Measurements from ENCODE around the gene JUP. TPM values are rescaled to one million over a fixed set of nuclear protein-coding genes. Genes with fewer than 3 reads are reported as not detected.

JUP gene
- total and polyA plus RNA-seq, 2 of the 13 experiments (the other 11 are each of a cell fraction or from before 2014, with no cell fraction given), result 12.1 to 20.6 TPM

DNA sequence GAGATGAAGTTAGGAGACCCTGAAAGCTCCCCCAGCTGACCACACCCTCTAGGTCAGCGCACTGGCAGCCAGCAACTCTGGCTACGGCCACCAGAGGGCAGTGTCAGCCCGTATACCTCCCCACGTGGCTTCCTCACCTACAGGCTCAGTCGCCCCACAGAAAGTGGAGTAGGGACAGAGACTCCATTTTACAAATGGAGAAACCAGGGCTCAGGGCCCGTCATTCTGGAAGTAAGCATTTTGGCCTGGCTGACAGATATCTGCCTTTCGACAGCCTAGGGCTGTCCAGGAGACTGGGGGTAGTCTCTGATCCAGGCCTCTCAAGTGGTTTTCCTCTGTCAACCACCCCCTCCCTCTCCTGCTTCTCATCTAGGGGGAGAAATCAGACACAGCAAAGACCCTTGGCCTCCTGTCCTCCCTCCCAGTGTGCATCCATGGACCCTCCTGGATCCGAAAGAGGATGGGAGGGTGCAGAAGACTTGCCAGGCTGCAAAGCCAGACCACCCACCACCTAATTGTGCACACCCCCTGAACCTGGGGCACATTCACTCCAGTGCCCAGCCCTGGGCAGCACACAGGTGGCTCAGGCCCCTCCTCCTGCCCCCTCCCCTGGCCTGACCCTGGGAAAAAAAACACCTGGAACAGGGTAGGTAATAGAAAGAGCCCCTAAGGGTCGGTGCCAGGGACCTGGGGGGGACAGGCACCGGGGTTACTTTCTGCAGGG is 48.3 kb downstream of the JUP start (continued):
- TF ChIP-seq, protein P1, sequence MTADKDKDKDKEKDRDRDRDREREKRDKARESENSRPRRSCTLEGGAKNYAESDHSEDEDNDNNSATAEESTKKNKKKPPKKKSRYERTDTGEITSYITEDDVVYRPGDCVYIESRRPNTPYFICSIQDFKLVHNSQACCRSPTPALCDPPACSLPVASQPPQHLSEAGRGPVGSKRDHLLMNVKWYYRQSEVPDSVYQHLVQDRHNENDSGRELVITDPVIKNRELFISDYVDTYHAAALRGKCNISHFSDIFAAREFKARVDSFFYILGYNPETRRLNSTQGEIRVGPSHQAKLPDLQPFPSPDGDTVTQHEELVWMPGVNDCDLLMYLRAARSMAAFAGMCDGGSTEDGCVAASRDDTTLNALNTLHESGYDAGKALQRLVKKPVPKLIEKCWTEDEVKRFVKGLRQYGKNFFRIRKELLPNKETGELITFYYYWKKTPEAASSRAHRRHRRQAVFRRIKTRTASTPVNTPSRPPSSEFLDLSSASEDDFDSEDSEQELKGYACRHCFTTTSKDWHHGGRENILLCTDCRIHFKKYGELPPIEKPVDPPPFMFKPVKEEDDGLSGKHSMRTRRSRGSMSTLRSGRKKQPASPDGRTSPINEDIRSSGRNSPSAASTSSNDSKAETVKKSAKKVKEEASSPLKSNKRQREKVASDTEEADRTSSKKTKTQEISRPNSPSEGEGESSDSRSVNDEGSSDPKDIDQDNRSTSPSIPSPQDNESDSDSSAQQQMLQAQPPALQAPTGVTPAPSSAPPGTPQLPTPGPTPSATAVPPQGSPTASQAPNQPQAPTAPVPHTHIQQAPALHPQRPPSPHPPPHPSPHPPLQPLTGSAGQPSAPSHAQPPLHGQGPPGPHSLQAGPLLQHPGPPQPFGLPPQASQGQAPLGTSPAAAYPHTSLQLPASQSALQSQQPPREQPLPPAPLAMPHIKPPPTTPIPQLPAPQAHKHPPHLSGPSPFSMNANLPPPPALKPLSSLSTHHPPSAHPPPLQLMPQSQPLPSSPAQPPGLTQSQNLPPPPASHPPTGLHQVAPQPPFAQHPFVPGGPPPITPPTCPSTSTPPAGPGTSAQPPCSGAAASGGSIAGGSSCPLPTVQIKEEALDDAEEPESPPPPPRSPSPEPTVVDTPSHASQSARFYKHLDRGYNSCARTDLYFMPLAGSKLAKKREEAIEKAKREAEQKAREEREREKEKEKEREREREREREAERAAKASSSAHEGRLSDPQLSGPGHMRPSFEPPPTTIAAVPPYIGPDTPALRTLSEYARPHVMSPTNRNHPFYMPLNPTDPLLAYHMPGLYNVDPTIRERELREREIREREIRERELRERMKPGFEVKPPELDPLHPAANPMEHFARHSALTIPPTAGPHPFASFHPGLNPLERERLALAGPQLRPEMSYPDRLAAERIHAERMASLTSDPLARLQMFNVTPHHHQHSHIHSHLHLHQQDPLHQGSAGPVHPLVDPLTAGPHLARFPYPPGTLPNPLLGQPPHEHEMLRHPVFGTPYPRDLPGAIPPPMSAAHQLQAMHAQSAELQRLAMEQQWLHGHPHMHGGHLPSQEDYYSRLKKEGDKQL (CRISPR knock-in tag; IDR thresholded peaks at IDR 0.05; ENCODE audit: low read depth), result no peak
- TF ChIP-seq ARNT (IDR thresholded peaks at IDR 0.05) (no peak), ZNF598 (CRISPR knock-in tag; IDR thresholded peaks at IDR 0.05; ENCODE audit: borderline replicate concordance) (peak; percentile 66; the same call in 1 of the 2 replicates), ETV6 (CRISPR knock-in tag; conservative IDR thresholded peaks at IDR 0.05) (no peak; the same call in 1 of the 2 replicates), ZNF430 (CRISPR knock-in tag; IDR thresholded peaks at IDR 0.05) (0 out of 2 replicates have a peak, but pooled peaks have one; percentile 64), RELA (CRISPR knock-in tag; IDR thresholded peaks at IDR 0.05) (0 out of 2 replicates have a peak, but pooled peaks have one; percentile 27), ZNF614 (CRISPR knock-in tag; IDR thresholded peaks at IDR 0.05; ENCODE audit: borderline replicate concordance) (no peak), FLYWCH1 (CRISPR knock-in tag; IDR thresholded peaks at IDR 0.05) (0 out of 2 replicates have a peak, but pooled peaks have one; percentile 31), MED13 (CRISPR knock-in tag; IDR thresholded peaks at IDR 0.05) (no peak), NONO (IDR thresholded peaks at IDR 0.05) (no peak), NONO (CRISPR knock-in tag; conservative IDR thresholded peaks at IDR 0.05) (no peak; the same call in 1 of the 2 replicates), TEAD2 (CRISPR knock-in tag; IDR thresholded peaks at IDR 0.05) (no peak), ZNF883 (CRISPR knock-in tag; IDR thresholded peaks at IDR 0.05; ENCODE audit: not compliant biosample characterization) (peak; percentile 36), ZNF652 (CRISPR knock-in tag; IDR thresholded peaks at IDR 0.05; ENCODE audit: borderline replicate concordance, low read depth) (no peak; the same call in 1 of the 2 replicates)
- TF ChIP-seq, protein P2, sequence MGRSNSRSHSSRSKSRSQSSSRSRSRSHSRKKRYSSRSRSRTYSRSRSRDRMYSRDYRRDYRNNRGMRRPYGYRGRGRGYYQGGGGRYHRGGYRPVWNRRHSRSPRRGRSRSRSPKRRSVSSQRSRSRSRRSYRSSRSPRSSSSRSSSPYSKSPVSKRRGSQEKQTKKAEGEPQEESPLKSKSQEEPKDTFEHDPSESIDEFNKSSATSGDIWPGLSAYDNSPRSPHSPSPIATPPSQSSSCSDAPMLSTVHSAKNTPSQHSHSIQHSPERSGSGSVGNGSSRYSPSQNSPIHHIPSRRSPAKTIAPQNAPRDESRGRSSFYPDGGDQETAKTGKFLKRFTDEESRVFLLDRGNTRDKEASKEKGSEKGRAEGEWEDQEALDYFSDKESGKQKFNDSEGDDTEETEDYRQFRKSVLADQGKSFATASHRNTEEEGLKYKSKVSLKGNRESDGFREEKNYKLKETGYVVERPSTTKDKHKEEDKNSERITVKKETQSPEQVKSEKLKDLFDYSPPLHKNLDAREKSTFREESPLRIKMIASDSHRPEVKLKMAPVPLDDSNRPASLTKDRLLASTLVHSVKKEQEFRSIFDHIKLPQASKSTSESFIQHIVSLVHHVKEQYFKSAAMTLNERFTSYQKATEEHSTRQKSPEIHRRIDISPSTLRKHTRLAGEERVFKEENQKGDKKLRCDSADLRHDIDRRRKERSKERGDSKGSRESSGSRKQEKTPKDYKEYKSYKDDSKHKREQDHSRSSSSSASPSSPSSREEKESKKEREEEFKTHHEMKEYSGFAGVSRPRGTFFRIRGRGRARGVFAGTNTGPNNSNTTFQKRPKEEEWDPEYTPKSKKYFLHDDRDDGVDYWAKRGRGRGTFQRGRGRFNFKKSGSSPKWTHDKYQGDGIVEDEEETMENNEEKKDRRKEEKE (IDR thresholded peaks at IDR 0.05), result no peak
